Neural crest cell (in vitro differentiated cells): Measurements from ENCODE around the gene STK38L. TPM values are rescaled to one million over a fixed set of nuclear protein-coding genes. Genes with fewer than 3 reads are reported as not detected.

Experiments used
- DNase-seq: peaks from one replicate; pipeline ENCODE4 v3.0.0; 2021; ENCODE audit warnings: low read depth, mixed read lengths, low spot score
- H3K27ac Mint-ChIP-seq: one replicate; pipeline ENCODE4 v1.8.0; 2021; ENCODE audit warnings: mild to moderate bottlenecking, mixed read lengths; ENCODE audit not compliant: unreplicated experiment
- H3K27me3 Mint-ChIP-seq: 2 replicates; pipeline ENCODE4 v1.8.0; 2021; ENCODE audit warnings: low read depth, mild to moderate bottlenecking, mixed read lengths
- H3K36me3 Mint-ChIP-seq: 2 replicates; pipeline ENCODE4 v1.8.0; 2021; ENCODE audit warnings: low read depth, mild to moderate bottlenecking, mixed read lengths
- H3K4me1 Mint-ChIP-seq: 2 replicates; pipeline ENCODE4 v1.8.0; 2021; ENCODE audit warnings: mixed read lengths
- H3K4me3 Mint-ChIP-seq: one replicate; pipeline ENCODE4 v1.8.0; 2021; ENCODE audit warnings: mild to moderate bottlenecking, mixed read lengths
- H3K9me3 Mint-ChIP-seq: 2 replicates; pipeline ENCODE4 v1.8.0; 2021; ENCODE audit warnings: mixed read lengths
- total RNA-seq: library from RNA; stranded (reverse); gene quantifications from 2 replicates; pipeline ENCODE4 v1.2.1, GENCODE V29; 2021
- TF ChIP-seq, protein P1 (sequence below): fragments of 200-600 bp; sonication (generic); conservative IDR thresholded peaks from 2 replicates; pipeline ENCODE4 v1.5.0; 2021; ENCODE audit warnings: antibody characterized with exemption, mild to moderate bottlenecking

Gene STK38L
- total RNA-seq, 1 donor from 2014 or later: 29.9 TPM

DNA sequence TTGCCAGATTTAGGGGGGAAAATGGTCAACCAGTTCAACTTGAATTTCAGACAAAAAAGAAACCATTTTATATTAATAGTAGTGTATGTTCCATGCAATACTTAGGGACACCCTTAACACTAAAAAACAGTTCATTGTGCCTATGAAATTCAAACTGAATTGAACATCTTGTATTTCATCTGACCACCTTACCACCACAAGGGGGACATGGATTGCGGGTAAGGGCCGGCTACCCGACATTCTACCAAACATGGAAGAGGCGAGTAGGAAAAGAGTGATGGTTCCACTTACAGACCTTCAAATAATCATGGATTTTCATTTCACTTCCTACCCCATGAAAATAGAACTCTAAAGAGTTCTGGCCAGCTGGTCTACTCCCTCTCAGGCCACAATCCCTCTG lies 10.3 kb upstream of the STK38L start:
- TF ChIP-seq, protein P1, sequence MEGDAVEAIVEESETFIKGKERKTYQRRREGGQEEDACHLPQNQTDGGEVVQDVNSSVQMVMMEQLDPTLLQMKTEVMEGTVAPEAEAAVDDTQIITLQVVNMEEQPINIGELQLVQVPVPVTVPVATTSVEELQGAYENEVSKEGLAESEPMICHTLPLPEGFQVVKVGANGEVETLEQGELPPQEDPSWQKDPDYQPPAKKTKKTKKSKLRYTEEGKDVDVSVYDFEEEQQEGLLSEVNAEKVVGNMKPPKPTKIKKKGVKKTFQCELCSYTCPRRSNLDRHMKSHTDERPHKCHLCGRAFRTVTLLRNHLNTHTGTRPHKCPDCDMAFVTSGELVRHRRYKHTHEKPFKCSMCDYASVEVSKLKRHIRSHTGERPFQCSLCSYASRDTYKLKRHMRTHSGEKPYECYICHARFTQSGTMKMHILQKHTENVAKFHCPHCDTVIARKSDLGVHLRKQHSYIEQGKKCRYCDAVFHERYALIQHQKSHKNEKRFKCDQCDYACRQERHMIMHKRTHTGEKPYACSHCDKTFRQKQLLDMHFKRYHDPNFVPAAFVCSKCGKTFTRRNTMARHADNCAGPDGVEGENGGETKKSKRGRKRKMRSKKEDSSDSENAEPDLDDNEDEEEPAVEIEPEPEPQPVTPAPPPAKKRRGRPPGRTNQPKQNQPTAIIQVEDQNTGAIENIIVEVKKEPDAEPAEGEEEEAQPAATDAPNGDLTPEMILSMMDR: peak; percentile 44

DNA sequence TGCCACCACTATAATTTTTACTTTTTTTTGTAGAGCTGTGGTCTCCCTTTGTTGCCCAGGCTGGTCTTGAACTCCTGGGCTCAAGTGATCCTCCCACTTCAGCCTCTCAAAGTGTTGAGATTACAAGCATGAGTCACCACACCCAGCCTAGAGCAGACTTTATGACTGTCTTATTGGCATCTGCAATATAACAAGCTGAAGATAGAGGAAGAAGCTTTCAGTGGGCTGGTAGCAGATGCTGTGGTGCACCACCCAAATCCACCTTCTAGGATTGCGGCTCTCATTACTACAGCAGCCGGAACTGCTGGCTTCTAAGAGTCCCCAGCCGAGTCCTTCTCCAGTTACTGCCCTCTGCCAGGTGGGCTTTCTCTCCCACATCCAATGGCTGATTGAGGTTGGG lies 7.6 kb upstream of the STK38L start:
- DNase-seq: no peak
- Mint-ChIP-seq H3K4me1 (no peaks in the 10 kb centered on the region), H3K36me3 (no peaks in the 10 kb centered on the region), H3K27ac (no peak overlapping the region), H3K27me3 (peaks cover 18% of the 10 kb centered on the region), H3K4me3 (no peak overlapping the region), H3K9me3 (peaks cover 5% of the 10 kb centered on the region)
- TF ChIP-seq, protein P1: no peak

More for the DNA sequence above, 10.3 kb upstream of the STK38L start:
- H3K36me3 Mint-ChIP-seq: no peaks in the 10 kb centered on the region
- H3K9me3 Mint-ChIP-seq: peaks cover 5% of the 10 kb centered on the region
- no peak overlapping the region for H3K27ac Mint-ChIP-seq
- no peak overlapping the region for H3K4me3 Mint-ChIP-seq
- peaks cover 34% of the 10 kb centered on the region for H3K27me3 Mint-ChIP-seq
- DNase-seq: no peak
- H3K4me1 Mint-ChIP-seq: no peaks in the 10 kb centered on the region

GRCh38 chr12:27237790-27238771 lies 6.0 kb upstream of the STK38L start:
- no peaks in the 10 kb centered on the region for H3K36me3 Mint-ChIP-seq

DNA sequence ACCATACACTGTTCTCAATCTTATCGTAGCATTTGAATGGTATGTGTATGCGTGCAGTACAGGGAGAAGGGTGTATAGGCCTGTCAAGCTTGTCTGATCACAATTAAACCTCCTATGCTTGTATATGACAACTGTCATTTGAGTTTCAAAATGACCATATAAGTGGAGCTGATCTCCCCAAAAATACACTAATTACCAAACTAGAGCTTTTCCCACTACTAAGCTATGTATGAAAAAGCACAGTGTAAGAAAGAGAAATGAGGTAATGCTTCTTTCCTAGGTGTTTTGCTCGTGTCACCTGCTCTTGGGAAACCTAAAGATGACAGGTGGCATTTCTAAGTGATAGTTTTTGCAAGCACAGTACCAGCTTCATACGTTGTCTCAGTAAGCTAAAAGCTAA lies 1.1 kb upstream of the STK38L start:
- Mint-ChIP-seq H3K4me1 (peaks cover 28% of the 10 kb centered on the region), H3K4me3 (peak overlapping the region; percentile 98), H3K27me3 (peaks cover 5% of the 10 kb centered on the region), H3K36me3 (no peaks in the 10 kb centered on the region), H3K9me3 (peaks cover 4% of the 10 kb centered on the region), H3K27ac (no peak overlapping the region)
- TF ChIP-seq, protein P1: no peak
- no peak for DNase-seq

More at GRCh38 chr12:27237790-27238771, 6.0 kb upstream of the STK38L start:
- H3K4me3 Mint-ChIP-seq: no peak overlapping the region
- H3K4me1 Mint-ChIP-seq: no peaks in the 10 kb centered on the region
- DNase-seq: no peak
- peaks cover 6% of the 10 kb centered on the region for H3K9me3 Mint-ChIP-seq
- TF ChIP-seq, protein P1: no peak
- H3K27ac Mint-ChIP-seq: no peak overlapping the region
- peaks cover 9% of the 10 kb centered on the region for H3K27me3 Mint-ChIP-seq

DNA sequence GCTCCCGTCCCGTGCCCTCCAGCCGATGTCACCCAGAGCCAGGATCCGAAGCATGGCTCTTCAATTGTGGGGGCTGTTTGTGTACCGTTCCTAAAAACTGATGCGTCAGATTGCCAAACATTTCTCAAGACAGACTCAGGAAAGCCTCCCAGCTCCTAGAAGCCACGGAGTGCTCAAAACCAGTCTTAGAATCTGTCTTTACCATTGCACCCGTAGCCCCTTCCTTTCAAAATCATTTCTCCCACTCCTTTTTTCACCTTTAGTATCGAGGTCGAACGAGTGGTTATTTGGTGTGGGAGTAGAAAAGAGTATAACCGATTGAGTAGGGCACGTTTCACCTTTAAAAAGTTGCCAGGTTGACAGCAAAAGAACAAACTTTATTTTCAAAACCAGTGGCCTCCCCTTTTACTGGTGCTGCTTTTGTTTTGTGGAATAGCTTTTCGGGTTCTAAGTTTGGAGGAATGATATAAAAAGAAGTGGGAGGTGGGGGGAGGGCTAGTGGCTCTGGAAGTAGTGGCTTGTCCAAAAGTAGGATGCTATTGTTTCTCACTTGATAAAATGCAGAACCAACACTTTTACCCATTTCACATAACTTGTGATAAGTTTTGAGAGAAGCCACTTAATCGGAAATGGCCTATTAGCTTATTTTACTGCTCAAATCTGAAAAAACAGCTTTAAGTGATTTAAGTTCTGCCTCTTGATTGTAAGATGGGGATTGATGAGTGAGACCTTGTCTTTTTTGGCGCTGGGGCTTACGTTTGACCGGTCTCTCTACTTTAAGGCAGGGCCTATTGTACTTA lies 803 bp downstream of the STK38L start:
- Mint-ChIP-seq H3K4me3 (peak overlapping the region; percentile 98), H3K4me1 (peaks cover 28% of the 10 kb centered on the region), H3K27ac (peak overlapping the region; percentile 100), H3K27me3 (no peaks in the 10 kb centered on the region), H3K36me3 (no peaks in the 10 kb centered on the region), H3K9me3 (peaks cover 4% of the 10 kb centered on the region)
- DNase-seq: no peak
- TF ChIP-seq, protein P1: peak; percentile 16
